Hematopoietic multipotent progenitor cell treated with erythropoietin and hydrocortisone succinate and interleukin-3 and kit ligand, for 4 days (in vitro differentiated cells): ENCODE results near the gene GID8.

ENCODE experiments used
- DNase-seq: peaks from one replicate; pipeline ENCODE4 v3.0.0-alpha.2; 2015

GID8 gene

GRCh38 chr20:62905536-62906117 is 32.3 kb upstream of the GID8 start:
- no peak for DNase-seq

- DNase-seq: no peak
Observed at GRCh38 chr20:62906209-62906608, 31.7 kb upstream of the GID8 start.

GRCh38 chr20:62906647-62907375 is 31.1 kb upstream of the GID8 start:
- DNase-seq: no peak

GRCh38 chr20:62907384-62908317 is 30.3 kb upstream of the GID8 start:
- DNase-seq: peak; percentile 51

GRCh38 chr20:62908971-62909791 is 28.8 kb upstream of the GID8 start:
- DNase-seq: no peak

- no peak for DNase-seq
Observed at GRCh38 chr20:62910217-62910766, 27.7 kb upstream of the GID8 start.

- DNase-seq: no peak
Observed at GRCh38 chr20:62910777-62911497, 27.0 kb upstream of the GID8 start.

- DNase-seq: no peak
Observed at GRCh38 chr20:62911701-62912280, 26.2 kb upstream of the GID8 start.

- no peak for DNase-seq
Observed at GRCh38 chr20:62913043-62913630, 24.8 kb upstream of the GID8 start.

GRCh38 chr20:62914436-62914835 is 23.5 kb upstream of the GID8 start:
- DNase-seq: no peak

- DNase-seq: peak; percentile 74
Observed at GRCh38 chr20:62914970-62915457, 22.9 kb upstream of the GID8 start.

- no peak for DNase-seq
Observed at GRCh38 chr20:62916703-62917476, 21.1 kb upstream of the GID8 start.

- no peak for DNase-seq
Observed at GRCh38 chr20:62917720-62918119, 20.2 kb upstream of the GID8 start.

GRCh38 chr20:62918147-62918546 is 19.8 kb upstream of the GID8 start:
- peak; percentile 36 for DNase-seq

GRCh38 chr20:62918831-62919230 is 19.1 kb upstream of the GID8 start:
- peak; percentile 74 for DNase-seq

GRCh38 chr20:62920039-62920645 is 17.8 kb upstream of the GID8 start:
- no peak for DNase-seq

- DNase-seq: peak; percentile 87
Observed at GRCh38 chr20:62921119-62921687, 16.7 kb upstream of the GID8 start.

- no peak for DNase-seq
Observed at GRCh38 chr20:62922451-62922921, 15.5 kb upstream of the GID8 start.
